ENCODE data around the gene BBLN.

The BBLN gene

GRCh38 chr9:128117613-128118471 is 42.2 kb upstream of the BBLN start:
- H3F3A ChIP-seq (ENCODE audit: insufficient read depth, low read length) = no peaks in the 10 kb centered on the region
- H2AFZ ChIP-seq (ENCODE audit: low read length) = no peak overlapping the region
- H3K36me3 ChIP-seq (replicated peaks; ENCODE audit: insufficient read depth, low read length) = no peaks in the 10 kb centered on the region
- TF ChIP-seq, protein P1, sequence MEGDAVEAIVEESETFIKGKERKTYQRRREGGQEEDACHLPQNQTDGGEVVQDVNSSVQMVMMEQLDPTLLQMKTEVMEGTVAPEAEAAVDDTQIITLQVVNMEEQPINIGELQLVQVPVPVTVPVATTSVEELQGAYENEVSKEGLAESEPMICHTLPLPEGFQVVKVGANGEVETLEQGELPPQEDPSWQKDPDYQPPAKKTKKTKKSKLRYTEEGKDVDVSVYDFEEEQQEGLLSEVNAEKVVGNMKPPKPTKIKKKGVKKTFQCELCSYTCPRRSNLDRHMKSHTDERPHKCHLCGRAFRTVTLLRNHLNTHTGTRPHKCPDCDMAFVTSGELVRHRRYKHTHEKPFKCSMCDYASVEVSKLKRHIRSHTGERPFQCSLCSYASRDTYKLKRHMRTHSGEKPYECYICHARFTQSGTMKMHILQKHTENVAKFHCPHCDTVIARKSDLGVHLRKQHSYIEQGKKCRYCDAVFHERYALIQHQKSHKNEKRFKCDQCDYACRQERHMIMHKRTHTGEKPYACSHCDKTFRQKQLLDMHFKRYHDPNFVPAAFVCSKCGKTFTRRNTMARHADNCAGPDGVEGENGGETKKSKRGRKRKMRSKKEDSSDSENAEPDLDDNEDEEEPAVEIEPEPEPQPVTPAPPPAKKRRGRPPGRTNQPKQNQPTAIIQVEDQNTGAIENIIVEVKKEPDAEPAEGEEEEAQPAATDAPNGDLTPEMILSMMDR (IDR thresholded peaks at IDR 0.05; ENCODE audit: low read length) = peak; percentile 100
- TF ChIP-seq EZH2 (optimal IDR thresholded peaks at IDR 0.05; ENCODE audit: low read depth, low read length) = no peak
- TF ChIP-seq EZH2phosphoT487 (IDR thresholded peaks at IDR 0.05; ENCODE audit: low read length) = no peak
- no peak overlapping the region for H3K4me2 ChIP-seq (ENCODE audit: low read depth, low read length)
- H3K9ac ChIP-seq (ENCODE audit: low read length) = no peak overlapping the region
- no peaks in the 10 kb centered on the region for H3K4me1 ChIP-seq (ENCODE audit: low read length)
- H3K4me3 ChIP-seq (ENCODE audit: low read length) = no peak overlapping the region
- no peaks in the 10 kb centered on the region for H3K27me3 ChIP-seq (replicated peaks; ENCODE audit: insufficient read depth, low read length)
- DNase-seq = peak; percentile 91
- H4K20me1 ChIP-seq (ENCODE audit: insufficient read depth, low read length) = no peaks in the 10 kb centered on the region
- H3K79me2 ChIP-seq (ENCODE audit: low read length) = no peaks in the 10 kb centered on the region
- no peak overlapping the region for H3K27ac ChIP-seq (ENCODE audit: low read length)
- H3K9me3 ChIP-seq (replicated peaks; ENCODE audit: insufficient read depth, low read length) = no peaks in the 10 kb centered on the region
- no peaks in the 10 kb centered on the region for H3K9me2 ChIP-seq (replicated peaks; ENCODE audit: insufficient read depth, low read length)

DNA sequence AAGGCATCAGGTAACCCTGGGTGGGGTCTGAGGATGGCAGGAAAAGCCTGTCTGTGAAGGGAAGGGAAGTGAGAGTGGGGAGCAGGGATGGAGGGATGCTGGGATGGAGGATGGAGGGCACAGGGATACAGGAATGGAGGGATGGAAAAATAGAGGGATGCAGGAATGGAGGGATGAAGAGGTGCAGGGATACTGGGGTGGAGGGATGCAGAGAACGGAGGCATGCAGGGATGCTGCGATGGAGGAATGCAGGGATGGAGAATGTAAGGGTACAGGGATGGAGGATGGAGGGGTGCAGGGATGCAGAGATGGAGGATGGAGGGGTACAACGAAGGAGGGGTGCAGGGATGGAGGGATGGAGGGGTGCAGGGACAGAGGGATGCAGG is 41.6 kb upstream of the BBLN start:
- no peak overlapping the region for H3K9ac ChIP-seq (ENCODE audit: low read length)
- no peak for TF ChIP-seq EZH2phosphoT487 (IDR thresholded peaks at IDR 0.05; ENCODE audit: low read length)
- no peak for TF ChIP-seq EZH2 (optimal IDR thresholded peaks at IDR 0.05; ENCODE audit: low read depth, low read length)
- TF ChIP-seq, protein P1 (IDR thresholded peaks at IDR 0.05; ENCODE audit: low read length) = no peak
- no peaks in the 10 kb centered on the region for H4K20me1 ChIP-seq (ENCODE audit: insufficient read depth, low read length)

DNA sequence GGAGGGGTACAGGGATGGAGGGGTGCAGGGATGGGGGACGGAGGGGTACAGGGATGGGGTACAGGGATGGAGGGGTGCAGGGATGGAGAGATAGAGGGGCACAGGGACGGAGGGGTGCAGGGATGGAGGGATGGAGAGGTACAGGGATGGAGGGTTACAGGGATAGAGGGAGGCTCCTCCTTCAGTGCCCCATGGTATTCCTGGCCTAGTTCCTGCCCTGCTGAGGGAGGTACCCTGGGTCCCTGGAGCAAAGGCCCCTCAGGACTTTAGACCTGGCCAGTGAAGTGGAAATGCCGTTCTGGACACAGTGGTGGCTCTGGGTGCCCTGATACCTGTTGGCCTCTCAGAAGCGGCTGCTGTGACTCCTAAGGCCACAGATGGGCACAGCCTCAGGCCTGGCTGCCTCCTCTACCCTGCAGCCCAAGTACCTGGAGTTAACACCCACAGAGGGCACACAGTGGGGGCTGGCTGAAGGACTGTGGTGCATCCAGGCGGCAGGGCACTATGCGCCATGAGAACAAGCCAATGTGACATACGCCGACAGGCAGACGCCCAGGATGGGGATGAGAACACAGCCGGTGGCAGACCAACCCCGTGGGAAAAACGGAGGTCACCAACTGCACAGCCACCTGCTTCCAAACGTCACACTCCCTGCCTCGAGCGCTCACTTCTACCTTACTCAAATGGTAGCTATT is 40.9 kb upstream of the BBLN start:
- H3K27me3 ChIP-seq (replicated peaks; ENCODE audit: insufficient read depth, low read length) = no peaks in the 10 kb centered on the region

More for the DNA sequence above, 41.6 kb upstream of the BBLN start:
- Histone ChIP-seq H3K4me1 (ENCODE audit: low read length) (no peaks in the 10 kb centered on the region), H3K79me2 (ENCODE audit: low read length) (no peaks in the 10 kb centered on the region), H3K4me2 (ENCODE audit: low read depth, low read length) (no peak overlapping the region), H3K27ac (ENCODE audit: low read length) (no peak overlapping the region), H3K9me2 (replicated peaks; ENCODE audit: insufficient read depth, low read length) (no peaks in the 10 kb centered on the region), H3K36me3 (replicated peaks; ENCODE audit: insufficient read depth, low read length) (no peaks in the 10 kb centered on the region), H3K9me3 (replicated peaks; ENCODE audit: insufficient read depth, low read length) (no peaks in the 10 kb centered on the region), H2AFZ (ENCODE audit: low read length) (no peak overlapping the region), H3K4me3 (ENCODE audit: low read length) (no peak overlapping the region), H3F3A (ENCODE audit: insufficient read depth, low read length) (no peaks in the 10 kb centered on the region), H3K27me3 (replicated peaks; ENCODE audit: insufficient read depth, low read length) (no peaks in the 10 kb centered on the region)
- no peak for DNase-seq

More for the DNA sequence above, 40.9 kb upstream of the BBLN start:
- Histone ChIP-seq H3F3A (ENCODE audit: insufficient read depth, low read length) (no peaks in the 10 kb centered on the region), H3K9ac (ENCODE audit: low read length) (no peak overlapping the region), H3K27ac (ENCODE audit: low read length) (no peak overlapping the region), H4K20me1 (ENCODE audit: insufficient read depth, low read length) (no peaks in the 10 kb centered on the region), H3K4me1 (ENCODE audit: low read length) (no peaks in the 10 kb centered on the region), H3K79me2 (ENCODE audit: low read length) (no peaks in the 10 kb centered on the region), H3K36me3 (replicated peaks; ENCODE audit: insufficient read depth, low read length) (no peaks in the 10 kb centered on the region), H3K4me3 (ENCODE audit: low read length) (no peak overlapping the region), H3K9me2 (replicated peaks; ENCODE audit: insufficient read depth, low read length) (no peaks in the 10 kb centered on the region), H3K4me2 (ENCODE audit: low read depth, low read length) (no peak overlapping the region), H2AFZ (ENCODE audit: low read length) (no peak overlapping the region), H3K9me3 (replicated peaks; ENCODE audit: insufficient read depth, low read length) (no peaks in the 10 kb centered on the region)
- DNase-seq = no peak
- TF ChIP-seq, protein P1 (IDR thresholded peaks at IDR 0.05; ENCODE audit: low read length) = no peak
- TF ChIP-seq EZH2phosphoT487 (IDR thresholded peaks at IDR 0.05; ENCODE audit: low read length) (no peak), EZH2 (optimal IDR thresholded peaks at IDR 0.05; ENCODE audit: low read depth, low read length) (no peak)

All from MM.1S (cell line).